ENCODE data around the gene SLC47A2. TPM values are rescaled to one million over a fixed set of nuclear protein-coding genes. Genes with fewer than 3 reads are reported as not detected.

Gene SLC47A2
- total and polyA plus RNA-seq, 9 of the 15 experiments (the other 6 are each of a cell fraction or from before 2014, with no cell fraction given), result not detected

- no peak for TF ChIP-seq ATF3 (IDR thresholded peaks at IDR 0.05)
- no peak for TF ChIP-seq ATF3 (CRISPR knock-in tag; conservative IDR thresholded peaks at IDR 0.05)
- no peak for TF ChIP-seq ZNF778 (CRISPR knock-in tag; IDR thresholded peaks at IDR 0.05)
- no peak for TF ChIP-seq PHF20 (IDR thresholded peaks at IDR 0.05; ENCODE audit: partially characterized antibody)
- no peak for TF ChIP-seq CHAMP1 (IDR thresholded peaks at IDR 0.05)
- no peak for TF ChIP-seq KDM2B (CRISPR knock-in tag; IDR thresholded peaks at IDR 0.05)
- TF ChIP-seq TFAP4 (CRISPR knock-in tag; IDR thresholded peaks at IDR 0.05; ENCODE audit: borderline replicate concordance), result peak; percentile 67; the same call in 1 of the 2 replicates
- no peak for TF ChIP-seq PML (IDR thresholded peaks at IDR 0.05; ENCODE audit: low read length)
- no peak for TF ChIP-seq CLOCK (CRISPR knock-in tag; IDR thresholded peaks at IDR 0.05; ENCODE audit: borderline replicate concordance)
- no peak for TF ChIP-seq HDAC8 (tag; IDR thresholded peaks at IDR 0.05)
- TF ChIP-seq USF2 (CRISPR knock-in tag; IDR thresholded peaks at IDR 0.05), result peak; percentile 96
- TF ChIP-seq RNF2 (IDR thresholded peaks at IDR 0.05), result no peak
- peak; percentile 28; the same call in 1 of the 2 replicates for TF ChIP-seq CBFA2T2 (conservative IDR thresholded peaks at IDR 0.05)
- TF ChIP-seq ETV6 (IDR thresholded peaks at IDR 0.05; ENCODE audit: borderline replicate concordance in 1 of 2, low read depth in 2 of 2, low read length in 1 of 2), result no peak
- no peak for TF ChIP-seq ETV6 (CRISPR knock-in tag; IDR thresholded peaks at IDR 0.05; ENCODE audit: borderline replicate concordance)
- TF ChIP-seq ELF1 (tag; IDR thresholded peaks at IDR 0.05), result no peak
- peak; percentile 84 for TF ChIP-seq EGR1 (conservative IDR thresholded peaks at IDR 0.05)
- TF ChIP-seq ZNF695 (CRISPR knock-in tag; IDR thresholded peaks at IDR 0.05), result no peak
- no peak for TF ChIP-seq TAF9B (IDR thresholded peaks at IDR 0.05; ENCODE audit: partially characterized antibody)
These were observed 67.7 kb downstream of the SLC47A2 start, which contains the start of gene ALDH3A2 (continued) for GRCh38 chr17:19648475-19649273.
